ENCODE measurements around the gene C22orf23. TPM values are rescaled to one million over a fixed set of nuclear protein-coding genes. Genes with fewer than 3 reads are reported as not detected.

The C22orf23 gene
- total RNA-seq, 1 experiment from 2014 or later, result 1.0 TPM

DNA sequence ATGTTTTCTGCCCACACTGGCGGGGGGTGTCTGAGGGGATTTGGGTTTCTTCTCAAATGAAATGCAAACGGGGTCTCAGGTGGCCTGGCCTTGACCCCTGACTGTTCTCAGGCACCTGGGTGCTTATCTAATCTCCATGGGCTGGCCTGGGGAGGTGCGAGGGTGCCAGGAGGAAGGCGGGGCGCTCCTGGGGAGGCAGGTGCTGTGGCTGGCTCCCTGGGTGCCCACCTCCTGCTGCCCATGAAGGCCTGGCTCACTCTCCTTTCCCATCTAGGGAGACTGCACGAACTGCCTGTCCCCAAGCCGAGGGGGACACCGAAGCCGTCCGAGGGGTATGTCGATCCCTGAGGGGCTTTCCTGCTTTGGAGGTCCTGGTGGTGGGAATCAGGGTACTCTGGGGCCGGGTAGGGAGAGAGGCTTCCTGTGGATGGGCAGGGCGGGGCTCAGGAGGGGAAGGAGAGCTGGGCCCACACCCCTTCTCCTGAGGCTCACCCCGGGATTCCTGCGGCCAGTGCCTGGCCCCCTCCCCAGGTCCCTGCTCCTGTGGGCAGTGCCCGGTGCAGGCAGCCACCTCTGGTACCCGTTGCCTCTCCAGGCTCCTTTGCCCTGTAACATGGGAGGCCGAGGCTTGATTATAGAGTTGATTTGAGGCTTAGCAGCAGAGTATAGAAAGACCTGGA is 28.9 kb downstream of the C22orf23 start:
- Histone ChIP-seq H3K27me3 (ENCODE audit: insufficient read depth, low read depth) (no peaks in the 10 kb centered on the region), H3K4me2 (no peak overlapping the region), H2AFZ (no peak overlapping the region), H3K9me2 (ENCODE audit: insufficient read depth) (no peaks in the 10 kb centered on the region), H3K4me1 (replicated peaks; ENCODE audit: insufficient read depth) (no peaks in the 10 kb centered on the region), H3K4me3 (no peak overlapping the region), H3F3A (ENCODE audit: insufficient read depth, low read depth) (peaks cover 10% of the 10 kb centered on the region), H3K36me3 (ENCODE audit: low read depth) (peaks cover 36% of the 10 kb centered on the region), H3K79me2 (ENCODE audit: low read depth) (no peaks in the 10 kb centered on the region), H3K9me3 (ENCODE audit: insufficient read depth, low read depth) (no peaks in the 10 kb centered on the region), H3K27ac (no peak overlapping the region), H4K20me1 (ENCODE audit: insufficient read depth) (peaks cover 47% of the 10 kb centered on the region)
- BruUV-seq (replicated peaks), result no TSS peak
- intact Hi-C loops (cut with micrococcal nuclease; ENCODE audit: unreplicated experiment), result no loop called here
- TF ChIP-seq EZH2 (IDR thresholded peaks at IDR 0.05; ENCODE audit: low read depth), result no peak
- TF ChIP-seq, protein P1, sequence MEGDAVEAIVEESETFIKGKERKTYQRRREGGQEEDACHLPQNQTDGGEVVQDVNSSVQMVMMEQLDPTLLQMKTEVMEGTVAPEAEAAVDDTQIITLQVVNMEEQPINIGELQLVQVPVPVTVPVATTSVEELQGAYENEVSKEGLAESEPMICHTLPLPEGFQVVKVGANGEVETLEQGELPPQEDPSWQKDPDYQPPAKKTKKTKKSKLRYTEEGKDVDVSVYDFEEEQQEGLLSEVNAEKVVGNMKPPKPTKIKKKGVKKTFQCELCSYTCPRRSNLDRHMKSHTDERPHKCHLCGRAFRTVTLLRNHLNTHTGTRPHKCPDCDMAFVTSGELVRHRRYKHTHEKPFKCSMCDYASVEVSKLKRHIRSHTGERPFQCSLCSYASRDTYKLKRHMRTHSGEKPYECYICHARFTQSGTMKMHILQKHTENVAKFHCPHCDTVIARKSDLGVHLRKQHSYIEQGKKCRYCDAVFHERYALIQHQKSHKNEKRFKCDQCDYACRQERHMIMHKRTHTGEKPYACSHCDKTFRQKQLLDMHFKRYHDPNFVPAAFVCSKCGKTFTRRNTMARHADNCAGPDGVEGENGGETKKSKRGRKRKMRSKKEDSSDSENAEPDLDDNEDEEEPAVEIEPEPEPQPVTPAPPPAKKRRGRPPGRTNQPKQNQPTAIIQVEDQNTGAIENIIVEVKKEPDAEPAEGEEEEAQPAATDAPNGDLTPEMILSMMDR (conservative IDR thresholded peaks at IDR 0.05), result no peak
- ChIA-PET CTCF (no interaction called here), POLR2A (ENCODE audit: unreplicated experiment) (interaction anchor here (0.5 kb wide), 1 partner anchor 316 kb away, joined by 3 read pairs; no protein-coding TSS in a partner anchor)
- no peak for DNase-seq

DNA sequence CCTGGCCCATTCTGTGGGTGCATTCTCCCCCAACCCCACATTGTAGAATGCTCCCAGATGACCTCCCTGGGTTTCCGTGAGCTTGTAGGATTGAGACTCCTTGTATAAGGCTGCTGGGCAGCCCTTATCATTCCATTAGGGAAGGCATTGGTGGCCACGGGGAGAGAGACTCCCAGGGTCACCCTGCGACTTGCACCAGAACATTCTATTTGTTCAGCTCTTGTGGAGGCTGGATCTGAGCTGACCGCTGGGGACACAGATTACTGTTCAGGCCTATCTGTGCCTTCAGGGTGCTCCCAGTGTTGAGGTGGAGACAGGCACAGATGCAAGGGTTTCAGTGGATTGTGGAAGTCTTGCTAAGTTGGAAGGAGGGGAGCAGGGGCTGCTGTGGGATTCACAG is 29.5 kb downstream of the C22orf23 start:
- H3K79me2 ChIP-seq (ENCODE audit: low read depth), result no peaks in the 10 kb centered on the region

DNA sequence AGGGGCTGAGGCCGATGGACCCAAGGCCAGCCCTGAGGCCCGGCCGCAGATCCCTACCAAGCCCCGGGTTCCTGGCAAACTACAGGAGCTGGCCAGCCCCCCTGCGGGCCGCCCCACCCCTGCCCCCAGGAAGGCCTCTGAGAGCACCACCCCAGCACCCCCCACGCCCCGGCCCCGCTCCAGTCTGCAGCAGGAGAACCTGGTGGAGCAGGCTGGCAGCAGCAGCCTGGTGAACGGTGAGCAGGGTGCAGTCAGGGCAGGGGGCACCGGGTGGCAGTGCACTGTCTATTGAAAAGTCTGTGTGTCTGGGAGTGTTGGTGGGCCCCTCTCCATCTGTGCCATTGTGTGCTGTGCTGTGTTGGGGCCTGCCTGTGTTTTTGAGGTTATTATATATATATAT is 31.2 kb downstream of the C22orf23 start:
- BruUV-seq (replicated peaks), result no TSS peak
- H3F3A ChIP-seq (ENCODE audit: insufficient read depth, low read depth), result peaks cover 9% of the 10 kb centered on the region
- H3K9me2 ChIP-seq (ENCODE audit: insufficient read depth), result no peaks in the 10 kb centered on the region
- no peaks in the 10 kb centered on the region for H3K79me2 ChIP-seq (ENCODE audit: low read depth)
- no peak overlapping the region for H3K4me3 ChIP-seq
- DNase-seq, result no peak
- no peaks in the 10 kb centered on the region for H3K27me3 ChIP-seq (ENCODE audit: insufficient read depth, low read depth)
- peaks cover 35% of the 10 kb centered on the region for H4K20me1 ChIP-seq (ENCODE audit: insufficient read depth)
- H3K36me3 ChIP-seq (ENCODE audit: low read depth), result peaks cover 45% of the 10 kb centered on the region
- H3K9me3 ChIP-seq (ENCODE audit: insufficient read depth, low read depth), result no peaks in the 10 kb centered on the region
- H3K4me2 ChIP-seq, result no peak overlapping the region
- POLR2A ChIA-PET (ENCODE audit: unreplicated experiment), result no interaction called here
- H3K27ac ChIP-seq, result no peak overlapping the region
- intact Hi-C loops (cut with micrococcal nuclease; ENCODE audit: unreplicated experiment), result no loop called here
- H2AFZ ChIP-seq, result no peak overlapping the region
- CTCF ChIA-PET, result no interaction called here
- no peaks in the 10 kb centered on the region for H3K4me1 ChIP-seq (replicated peaks; ENCODE audit: insufficient read depth)
- no peak for TF ChIP-seq EZH2 (IDR thresholded peaks at IDR 0.05; ENCODE audit: low read depth)
- TF ChIP-seq, protein P1 (conservative IDR thresholded peaks at IDR 0.05), result no peak

More for the DNA sequence above, 29.5 kb downstream of the C22orf23 start:
- intact Hi-C loops (cut with micrococcal nuclease; ENCODE audit: unreplicated experiment), result no loop called here
- no peak overlapping the region for H3K27ac ChIP-seq
- CTCF ChIA-PET, result no interaction called here
- no peaks in the 10 kb centered on the region for H3K9me3 ChIP-seq (ENCODE audit: insufficient read depth, low read depth)
- no peak overlapping the region for H2AFZ ChIP-seq
- peaks cover 41% of the 10 kb centered on the region for H4K20me1 ChIP-seq (ENCODE audit: insufficient read depth)
- no peak for DNase-seq
- no peak overlapping the region for H3K4me3 ChIP-seq
- no peaks in the 10 kb centered on the region for H3K9me2 ChIP-seq (ENCODE audit: insufficient read depth)
- H3K4me2 ChIP-seq, result no peak overlapping the region
- H3K27me3 ChIP-seq (ENCODE audit: insufficient read depth, low read depth), result no peaks in the 10 kb centered on the region
- TF ChIP-seq EZH2 (IDR thresholded peaks at IDR 0.05; ENCODE audit: low read depth), result no peak
- TF ChIP-seq, protein P1 (conservative IDR thresholded peaks at IDR 0.05), result no peak
- POLR2A ChIA-PET (ENCODE audit: unreplicated experiment), result no interaction called here
- H3F3A ChIP-seq (ENCODE audit: insufficient read depth, low read depth), result peaks cover 9% of the 10 kb centered on the region
- peaks cover 36% of the 10 kb centered on the region for H3K36me3 ChIP-seq (ENCODE audit: low read depth)
- no TSS peak for BruUV-seq (replicated peaks)
- no peaks in the 10 kb centered on the region for H3K4me1 ChIP-seq (replicated peaks; ENCODE audit: insufficient read depth)
